Measurements from ENCODE around the gene PAN3.

The PAN3 gene

DNA sequence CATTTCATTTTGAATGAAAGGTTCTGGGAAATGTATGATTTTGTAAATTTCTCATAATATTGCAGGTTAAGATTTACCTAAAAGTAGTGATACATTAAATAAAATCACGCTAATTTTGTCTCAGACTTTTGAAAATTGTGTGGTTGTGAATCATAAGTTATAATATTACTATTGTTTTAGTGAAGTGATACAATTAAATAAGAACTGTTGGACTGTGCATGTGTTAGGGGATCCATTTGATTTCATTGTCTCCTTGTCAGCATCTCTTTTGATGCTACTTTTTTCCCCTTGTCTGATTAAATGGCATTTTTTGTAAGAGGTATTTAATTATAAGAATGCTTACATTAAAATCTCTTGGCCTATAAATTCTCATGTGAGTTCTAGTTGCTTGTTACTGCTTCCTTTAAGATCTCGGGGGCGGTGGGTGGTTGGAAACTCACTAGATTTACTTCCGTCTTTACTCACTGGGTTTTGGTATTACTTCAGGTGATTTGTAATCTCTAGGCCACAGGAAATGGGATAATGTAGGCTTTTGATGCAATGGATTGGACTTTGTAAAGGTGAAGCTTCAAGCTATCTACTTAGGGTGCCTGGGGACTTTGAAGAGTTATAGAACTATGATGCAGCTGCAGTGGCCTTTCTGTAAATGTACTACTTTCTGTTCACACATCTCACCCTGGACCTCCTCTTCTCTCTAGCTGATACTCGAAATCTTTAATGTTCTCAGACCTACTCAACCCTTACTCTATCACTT, 66.5 kb downstream of the PAN3 start:
- no peak overlapping the region for H3K27ac ChIP-seq (replicated peaks)
- TF ChIP-seq SPI1 (IDR thresholded peaks at IDR 0.05; ENCODE audit: borderline replicate concordance, low read depth) (no peak), POLR2AphosphoS5 (IDR thresholded peaks at IDR 0.05; ENCODE audit: low read depth) (no peak)
- H3K4me3 ChIP-seq (replicated peaks; ENCODE audit: insufficient read depth, low read length), result no peak overlapping the region
- no peaks in the 10 kb centered on the region for H3K27me3 ChIP-seq (ENCODE audit: insufficient read depth, poor library complexity, severe bottlenecking)
- no peak for DNase-seq (ENCODE audit: low read depth in 1 of 2, low spot score in 1 of 2)

DNA sequence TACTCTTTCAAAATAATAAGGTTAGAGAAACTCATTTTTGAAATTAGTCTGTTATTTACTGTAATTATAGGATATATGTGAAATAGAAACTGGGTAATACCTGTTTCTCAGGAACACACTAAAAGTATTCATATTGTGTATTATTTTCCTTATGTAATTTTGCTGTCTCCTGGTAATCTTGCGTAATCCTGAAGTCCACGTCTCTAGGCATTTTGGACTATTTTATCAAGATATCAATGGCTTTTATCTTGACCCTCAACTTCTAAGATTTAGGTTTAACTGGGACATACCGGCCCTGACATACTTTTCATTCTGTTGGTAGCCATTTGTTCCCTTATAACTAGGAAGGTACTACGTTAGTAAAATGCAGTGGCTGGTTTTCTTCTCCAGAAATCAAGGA, 80.3 kb downstream of the PAN3 start:
- Histone ChIP-seq H3K27me3 (ENCODE audit: insufficient read depth, poor library complexity, severe bottlenecking) (no peaks in the 10 kb centered on the region), H3K4me3 (replicated peaks; ENCODE audit: insufficient read depth, low read length) (no peak overlapping the region), H3K27ac (replicated peaks) (no peak overlapping the region)
- TF ChIP-seq GABPA (IDR thresholded peaks at IDR 0.05; ENCODE audit: low read depth) (no peak), POLR2AphosphoS5 (IDR thresholded peaks at IDR 0.05; ENCODE audit: low read depth) (no peak), CTCF (IDR thresholded peaks at IDR 0.05; ENCODE audit: insufficient read depth, low read length) (no peak), SPI1 (IDR thresholded peaks at IDR 0.05; ENCODE audit: borderline replicate concordance, low read depth) (no peak), REST (IDR thresholded peaks at IDR 0.05; ENCODE audit: insufficient replicate concordance, low read depth) (no peak)
- no peak for DNase-seq (ENCODE audit: low read depth in 1 of 2, low spot score in 1 of 2)

DNA sequence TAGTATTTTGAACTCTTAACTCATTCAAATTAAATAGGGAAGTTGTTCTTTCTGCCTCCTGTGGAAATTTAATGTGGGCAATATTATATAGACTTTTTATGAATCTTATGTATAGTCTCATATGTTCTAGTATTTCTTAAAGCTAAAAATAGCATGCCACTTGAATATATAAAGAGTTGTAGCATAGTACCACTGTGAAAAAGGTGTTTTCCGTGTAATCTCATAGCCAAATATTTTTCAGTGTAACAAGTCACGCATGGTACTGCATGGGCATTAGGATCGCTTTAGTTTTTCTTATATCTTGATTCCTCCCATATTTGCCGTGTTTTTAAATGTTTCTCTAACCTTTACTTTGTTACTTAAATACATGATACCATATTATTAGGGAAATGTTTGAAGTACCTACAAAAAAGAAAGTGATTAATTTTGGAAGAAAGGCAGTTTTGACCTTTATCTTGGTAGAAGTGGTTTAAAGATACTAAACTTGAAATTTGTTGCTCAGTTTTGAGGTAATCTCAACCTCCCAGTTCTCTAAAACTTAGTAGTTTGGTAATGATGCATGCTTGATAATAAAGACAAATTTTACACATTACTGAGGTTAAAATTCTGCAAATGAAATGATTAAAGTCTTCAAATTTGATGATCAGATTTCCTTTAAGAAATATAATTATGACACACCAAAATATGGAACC, 81.2 kb downstream of the PAN3 start:
- Histone ChIP-seq H3K27me3 (ENCODE audit: insufficient read depth, poor library complexity, severe bottlenecking) (no peaks in the 10 kb centered on the region), H3K27ac (replicated peaks) (no peak overlapping the region), H3K4me3 (replicated peaks; ENCODE audit: insufficient read depth, low read length) (no peak overlapping the region)
- no peak for TF ChIP-seq GABPA (IDR thresholded peaks at IDR 0.05; ENCODE audit: low read depth)
- TF ChIP-seq REST (IDR thresholded peaks at IDR 0.05; ENCODE audit: insufficient replicate concordance, low read depth), result no peak
- TF ChIP-seq POLR2AphosphoS5 (IDR thresholded peaks at IDR 0.05; ENCODE audit: low read depth), result no peak
- no peak for TF ChIP-seq CTCF (IDR thresholded peaks at IDR 0.05; ENCODE audit: insufficient read depth, low read length)
- no peak for DNase-seq (ENCODE audit: low read depth in 1 of 2, low spot score in 1 of 2)

- peak in 1 of 2 experiments; percentile 16 for DNase-seq (ENCODE audit: low read depth in 1 of 2, low spot score in 1 of 2)
- no peaks in the 10 kb centered on the region for H3K27me3 ChIP-seq (ENCODE audit: insufficient read depth, poor library complexity, severe bottlenecking)
- H3K4me3 ChIP-seq (replicated peaks; ENCODE audit: insufficient read depth, low read length), result no peak overlapping the region
- TF ChIP-seq GABPA (IDR thresholded peaks at IDR 0.05; ENCODE audit: low read depth) (no peak), CTCF (IDR thresholded peaks at IDR 0.05; ENCODE audit: insufficient read depth, low read length) (no peak), SPI1 (IDR thresholded peaks at IDR 0.05; ENCODE audit: borderline replicate concordance, low read depth) (no peak), POLR2AphosphoS5 (IDR thresholded peaks at IDR 0.05; ENCODE audit: low read depth) (no peak), REST (IDR thresholded peaks at IDR 0.05; ENCODE audit: insufficient replicate concordance, low read depth) (no peak)
- H3K27ac ChIP-seq (replicated peaks), result no peak overlapping the region
Observed at GRCh38 chr13:28220166-28220565, 81.8 kb downstream of the PAN3 start.
